C4-2B (cell line): ENCODE data around the gene MAST4.

Experiments used
- ZFX ChIP-seq: fragments of 450-650 bp; IDR thresholded peaks from 2 replicates; pipeline ENCODE4 v1.6.1; 2017
- TF ChIP-seq, protein P1 (sequence below): fragments of 450-650 bp; conservative IDR thresholded peaks from 2 replicates; pipeline ENCODE4 v1.5.1; 2017; ENCODE audit warnings: mild to moderate bottlenecking

DNA sequence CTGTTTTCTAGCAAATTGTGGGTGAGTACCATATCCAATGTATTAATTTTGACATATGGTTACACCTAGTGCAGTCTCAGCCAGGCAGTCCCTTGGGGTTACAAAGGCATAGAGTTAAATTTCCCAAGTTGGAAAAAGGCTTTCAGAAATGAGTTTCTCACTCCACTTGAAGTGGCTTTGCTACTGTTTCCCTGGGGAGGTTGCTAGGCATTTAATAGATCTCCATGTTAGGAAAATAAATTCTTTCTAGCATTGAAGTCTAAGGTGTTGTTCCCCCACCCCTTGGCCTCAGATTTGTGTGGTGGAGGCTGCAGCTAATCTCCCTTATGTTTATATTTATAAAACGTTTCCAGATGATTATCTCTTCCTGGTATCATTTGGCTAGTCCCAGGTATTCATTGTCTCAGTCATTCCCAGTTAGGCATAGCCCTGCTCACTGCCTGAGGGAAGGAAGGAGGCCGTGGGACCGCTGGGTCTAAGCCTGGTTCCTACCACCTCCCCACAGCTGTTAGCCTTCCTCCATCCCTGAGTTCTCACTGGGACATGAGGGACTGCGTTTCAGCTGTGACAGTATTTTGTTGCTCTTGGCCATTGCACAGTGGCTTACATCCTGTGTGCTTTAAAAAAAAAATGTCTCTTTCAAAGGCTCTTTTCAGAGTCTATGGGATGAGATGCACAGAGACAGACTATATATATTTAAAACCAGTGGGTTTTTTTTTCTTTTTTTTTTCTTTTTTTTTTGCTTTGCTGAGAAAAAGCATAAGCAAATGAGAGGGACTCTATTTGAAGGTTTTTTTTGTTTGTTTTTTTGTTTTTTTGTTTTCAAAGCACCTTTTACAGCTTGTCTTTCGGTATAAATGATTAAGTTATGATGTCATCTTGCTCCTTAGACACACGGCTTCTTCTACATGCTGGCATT is 121.5 kb downstream of the MAST4 start:
- TF ChIP-seq, protein P1, sequence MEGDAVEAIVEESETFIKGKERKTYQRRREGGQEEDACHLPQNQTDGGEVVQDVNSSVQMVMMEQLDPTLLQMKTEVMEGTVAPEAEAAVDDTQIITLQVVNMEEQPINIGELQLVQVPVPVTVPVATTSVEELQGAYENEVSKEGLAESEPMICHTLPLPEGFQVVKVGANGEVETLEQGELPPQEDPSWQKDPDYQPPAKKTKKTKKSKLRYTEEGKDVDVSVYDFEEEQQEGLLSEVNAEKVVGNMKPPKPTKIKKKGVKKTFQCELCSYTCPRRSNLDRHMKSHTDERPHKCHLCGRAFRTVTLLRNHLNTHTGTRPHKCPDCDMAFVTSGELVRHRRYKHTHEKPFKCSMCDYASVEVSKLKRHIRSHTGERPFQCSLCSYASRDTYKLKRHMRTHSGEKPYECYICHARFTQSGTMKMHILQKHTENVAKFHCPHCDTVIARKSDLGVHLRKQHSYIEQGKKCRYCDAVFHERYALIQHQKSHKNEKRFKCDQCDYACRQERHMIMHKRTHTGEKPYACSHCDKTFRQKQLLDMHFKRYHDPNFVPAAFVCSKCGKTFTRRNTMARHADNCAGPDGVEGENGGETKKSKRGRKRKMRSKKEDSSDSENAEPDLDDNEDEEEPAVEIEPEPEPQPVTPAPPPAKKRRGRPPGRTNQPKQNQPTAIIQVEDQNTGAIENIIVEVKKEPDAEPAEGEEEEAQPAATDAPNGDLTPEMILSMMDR: no peak
- TF ChIP-seq ZFX: no peak
